HS-27A (cell line): Measurements from ENCODE around the gene NSMCE4A.
"Not testable (repeated sequence)": the region's sequence is repeated elsewhere in the genome, so short reads cannot be mapped to it uniquely, and the experiment has no call there.

Source experiments
- DNase-seq: peaks from one replicate; pipeline ENCODE4 v3.0.0-alpha.2; 2012; ENCODE audit warnings: low read depth, missing footprints

The NSMCE4A gene

GRCh38 chr10:121974535-121975294 lies at the start of gene NSMCE4A:
Gene NSMCE4A, minus strand, starts transcription at chr10:121975217. Its CDS starts 52 bp downstream, at chr10:121975165.
- peak; percentile 15 for DNase-seq

DNA sequence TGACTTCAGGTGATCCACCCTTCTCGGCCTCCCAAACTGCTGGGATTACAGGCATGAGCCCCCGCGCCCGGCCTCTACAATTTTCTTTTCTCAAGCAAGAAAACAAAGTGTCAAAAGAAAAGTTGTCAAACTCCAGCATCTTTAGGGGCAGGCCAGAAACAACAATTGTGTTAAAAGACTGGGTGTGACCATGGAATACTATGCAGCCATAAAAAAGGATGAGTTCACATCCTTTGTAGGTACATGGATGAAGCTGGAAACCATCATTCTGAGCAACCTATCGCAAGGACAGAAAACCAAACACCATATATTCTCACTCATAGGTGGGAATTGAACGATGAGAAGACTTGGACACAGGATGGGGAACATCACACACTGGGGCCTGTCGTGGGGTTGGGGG lies 48.2 kb upstream of the NSMCE4A start:
- DNase-seq = not testable (repeated sequence)

GRCh38 chr10:122022276-122022675 lies 47.3 kb upstream of the NSMCE4A start:
- DNase-seq = no peak

DNA sequence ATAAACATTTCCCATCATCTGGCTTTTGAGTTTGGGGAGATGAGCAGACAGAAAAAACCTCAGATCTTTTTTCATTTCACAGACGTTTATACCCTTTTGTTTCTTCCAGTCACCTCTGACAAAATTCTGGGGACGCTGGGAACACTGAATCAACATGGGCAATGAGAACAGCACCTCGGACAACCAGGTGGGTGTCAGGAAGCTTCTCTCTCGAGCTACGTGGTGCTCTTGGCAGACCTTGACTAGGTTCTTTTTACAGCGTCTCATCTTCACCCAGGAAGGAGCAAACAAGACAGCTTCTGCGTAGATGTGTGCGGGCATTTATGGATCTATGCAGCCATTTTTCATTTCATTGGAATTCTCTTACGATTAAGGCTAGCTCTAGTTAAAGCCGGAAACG lies 46.8 kb upstream of the NSMCE4A start:
- DNase-seq = no peak

DNA sequence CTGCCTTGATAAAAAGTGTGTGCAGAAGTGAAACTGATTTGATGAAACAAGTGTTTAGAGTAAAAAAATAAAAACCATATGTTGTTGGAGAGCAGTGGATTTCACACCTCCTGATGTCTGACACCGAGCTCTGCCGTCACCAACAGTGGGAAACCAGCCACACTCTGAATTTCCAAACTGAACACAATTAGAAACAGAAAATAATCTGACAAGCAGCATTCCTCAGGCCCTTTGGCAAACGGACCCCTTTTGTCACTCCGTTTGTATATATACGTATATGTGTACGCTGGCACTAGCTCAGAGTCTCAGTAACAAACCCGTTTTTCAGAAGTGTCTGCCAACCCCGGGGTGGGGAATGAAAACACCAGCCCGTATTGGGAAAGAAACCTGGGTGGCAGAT lies 46.4 kb upstream of the NSMCE4A start:
- no peak for DNase-seq

GRCh38 chr10:122020226-122020625 lies 45.2 kb upstream of the NSMCE4A start:
- no peak for DNase-seq

DNA sequence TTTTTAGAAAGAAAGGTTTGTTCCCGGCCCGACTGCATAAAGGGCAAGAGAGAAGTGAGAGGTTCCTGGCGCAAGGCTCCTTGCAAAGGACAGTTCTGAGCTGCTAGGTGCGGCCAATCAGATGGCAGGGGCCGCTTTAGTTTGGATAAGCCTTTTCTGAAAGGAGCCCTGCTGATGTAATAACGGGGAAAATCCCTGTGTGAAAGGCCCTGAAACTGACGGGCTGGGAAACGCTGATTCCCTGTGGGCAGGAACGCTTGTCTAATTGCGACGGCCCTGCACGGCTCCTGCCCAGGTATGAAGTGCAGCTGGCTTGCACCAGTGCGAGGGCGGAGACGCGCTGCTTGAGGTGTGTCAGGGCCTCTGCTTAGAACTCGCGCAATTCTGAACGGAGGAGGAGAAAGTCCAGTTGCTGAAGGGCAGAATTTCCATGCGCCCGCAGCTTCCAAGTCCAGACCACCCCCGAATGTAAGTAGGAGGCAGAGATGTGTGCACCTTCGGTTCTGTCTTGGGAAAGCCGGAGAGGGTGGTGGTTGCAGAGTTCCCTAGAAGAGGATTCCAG lies 44.5 kb upstream of the NSMCE4A start:
- DNase-seq = no peak

- no peak for DNase-seq
These were observed 44.0 kb upstream of the NSMCE4A start for GRCh38 chr10:122018951-122019413.

DNA sequence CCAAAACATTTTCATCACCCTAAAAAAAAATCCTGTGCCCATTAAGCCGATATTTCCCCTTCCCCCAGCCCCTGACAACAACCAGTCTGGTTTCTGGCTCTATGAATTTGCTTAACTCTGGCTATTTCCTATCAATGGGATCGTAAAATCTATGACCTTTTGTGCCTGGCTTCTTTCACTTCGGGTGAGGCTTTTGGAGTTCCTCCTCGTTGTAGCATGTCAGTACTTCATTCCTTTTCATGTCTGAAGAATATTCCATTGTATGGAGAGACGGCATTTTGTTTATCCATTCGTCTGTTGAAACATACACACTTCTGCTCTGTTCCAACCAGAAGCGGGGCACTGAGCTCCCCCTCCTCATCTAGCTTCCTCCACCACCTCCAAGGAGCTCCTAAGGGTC lies 43.5 kb upstream of the NSMCE4A start:
- DNase-seq = no peak

DNA sequence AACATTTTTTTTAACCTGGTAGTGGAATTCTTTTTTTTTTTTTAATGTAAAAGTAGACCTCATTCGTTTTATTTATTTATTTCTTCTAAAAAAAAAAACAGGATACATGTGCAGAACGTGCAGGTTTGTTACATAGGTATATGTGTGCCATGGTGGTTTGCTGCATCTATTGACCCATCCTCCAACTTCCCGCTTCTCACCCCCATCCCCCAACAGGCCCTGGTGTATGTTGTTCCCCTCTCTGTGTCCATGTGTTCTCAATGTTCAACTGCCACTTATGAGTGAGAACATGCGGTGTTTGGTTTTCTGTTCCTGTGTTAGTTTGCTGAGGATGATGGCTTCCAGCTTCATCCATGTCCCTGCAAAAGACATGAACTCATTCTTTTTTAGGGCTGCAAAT lies 42.9 kb upstream of the NSMCE4A start:
- not testable (repeated sequence) for DNase-seq

DNA sequence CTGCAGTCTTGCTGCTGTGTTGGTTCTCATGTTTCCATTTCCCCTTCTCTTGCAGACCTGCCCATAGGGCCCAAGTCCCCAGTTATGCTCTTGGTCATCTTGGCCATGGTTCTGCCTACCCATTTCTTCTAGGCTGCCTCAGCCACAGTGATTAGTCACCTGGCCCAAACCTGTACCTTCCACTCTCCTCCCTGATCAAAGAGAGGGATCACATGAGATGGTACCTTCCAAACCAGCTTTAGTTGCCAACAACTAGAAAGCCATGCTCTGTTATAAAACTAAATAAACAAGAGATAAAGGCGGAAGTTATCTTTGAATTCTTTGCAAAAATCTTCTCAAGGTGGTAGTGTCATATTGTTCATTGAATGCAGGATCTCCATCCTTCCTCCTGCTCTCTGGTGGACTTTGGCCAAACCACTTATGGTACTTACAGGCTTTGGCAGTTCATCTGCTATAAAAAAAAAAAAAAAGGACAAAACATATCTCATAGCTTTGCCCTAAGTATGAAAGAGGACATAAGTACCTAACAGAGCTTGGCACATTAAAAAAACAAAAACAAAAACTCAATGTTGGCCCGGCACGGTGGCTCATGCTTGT lies 39.7 kb upstream of the NSMCE4A start:
- DNase-seq = no peak

DNA sequence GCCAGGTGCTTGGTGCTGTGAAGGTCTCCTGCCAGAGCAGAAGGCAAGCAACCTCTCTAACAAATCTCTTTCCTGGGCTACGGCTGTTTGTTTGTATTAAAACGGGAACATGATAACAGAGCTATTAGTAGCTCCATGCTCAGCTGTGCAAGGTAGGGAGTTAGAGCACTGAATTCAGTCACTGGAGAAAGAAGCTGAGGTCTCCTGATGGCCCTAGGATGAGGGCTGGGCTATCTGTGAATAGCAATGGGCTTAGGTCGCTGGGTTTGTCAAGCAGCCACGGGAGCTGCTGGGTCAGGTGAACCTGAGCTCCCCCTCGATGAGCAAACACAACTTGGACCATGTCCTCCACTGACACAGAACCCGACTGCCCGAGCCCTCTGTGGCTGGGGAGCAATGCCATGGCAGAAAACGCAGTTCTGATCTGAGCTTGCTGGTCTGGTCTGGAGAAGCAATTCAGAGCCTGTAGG lies 38.3 kb upstream of the NSMCE4A start:
- no peak for DNase-seq

DNA sequence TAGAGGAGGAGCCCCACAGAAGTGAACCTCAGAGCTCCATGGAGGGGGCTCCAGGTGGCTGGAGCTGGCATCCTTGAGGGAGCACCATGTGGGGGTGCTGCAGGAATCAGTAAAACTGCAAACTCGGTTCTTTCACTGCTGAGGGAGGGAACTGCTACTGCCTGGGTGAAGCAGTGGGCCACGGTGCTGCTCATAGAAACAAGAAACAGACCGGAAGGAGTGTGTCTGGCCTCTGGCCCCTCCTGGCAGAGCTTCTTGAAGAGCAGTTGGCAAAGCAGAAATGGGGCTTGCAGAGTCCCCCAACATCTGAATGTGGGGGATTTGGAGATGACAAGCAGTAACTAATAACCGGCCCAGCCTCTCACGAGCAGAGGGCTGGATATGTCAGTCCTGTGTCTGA lies 37.7 kb upstream of the NSMCE4A start:
- no peak for DNase-seq

- DNase-seq = no peak
These were observed 35.5 kb upstream of the NSMCE4A start for GRCh38 chr10:122010405-122011050.

- no peak for DNase-seq
These were observed 32.4 kb upstream of the NSMCE4A start for GRCh38 chr10:122007415-122007814.

DNA sequence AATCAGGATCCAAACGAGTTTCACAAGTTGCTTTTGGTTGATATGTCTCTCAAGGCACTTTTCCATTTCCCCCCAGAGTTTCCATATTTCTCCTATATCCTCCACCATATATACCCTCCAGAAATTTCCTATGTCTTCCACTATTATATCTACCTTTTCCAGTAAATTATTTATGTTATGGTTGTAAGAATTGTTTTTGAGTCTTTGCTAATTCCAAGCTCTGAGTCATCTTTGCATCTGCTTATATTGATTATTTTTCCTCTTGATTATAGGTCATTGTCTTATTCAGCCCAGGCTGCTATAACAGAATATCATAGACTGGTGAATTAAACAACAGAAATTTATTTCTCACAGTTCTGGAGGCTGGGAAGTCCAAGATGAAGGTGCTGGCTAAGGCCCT lies 26.7 kb upstream of the NSMCE4A start:
- DNase-seq = no peak

DNA sequence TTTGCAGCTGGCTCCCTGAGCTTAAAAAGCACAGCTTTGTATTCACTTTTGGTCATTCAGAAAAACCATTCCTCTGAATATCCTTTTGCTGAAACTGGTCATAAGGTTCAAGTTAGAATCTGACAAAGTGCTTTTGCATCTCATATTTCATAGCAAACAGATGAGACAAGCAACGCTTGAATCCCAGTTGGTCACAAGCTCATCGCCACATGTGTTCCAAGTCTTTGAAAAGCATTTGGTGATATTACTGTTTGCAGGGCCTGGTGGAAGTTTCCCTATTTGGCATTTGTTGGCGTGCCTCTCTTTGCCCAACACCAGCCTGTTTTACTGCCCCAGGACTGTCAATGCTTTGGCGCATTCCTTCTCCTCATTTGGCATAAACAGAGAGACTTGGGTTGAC lies 24.3 kb upstream of the NSMCE4A start:
- DNase-seq = no peak

DNA sequence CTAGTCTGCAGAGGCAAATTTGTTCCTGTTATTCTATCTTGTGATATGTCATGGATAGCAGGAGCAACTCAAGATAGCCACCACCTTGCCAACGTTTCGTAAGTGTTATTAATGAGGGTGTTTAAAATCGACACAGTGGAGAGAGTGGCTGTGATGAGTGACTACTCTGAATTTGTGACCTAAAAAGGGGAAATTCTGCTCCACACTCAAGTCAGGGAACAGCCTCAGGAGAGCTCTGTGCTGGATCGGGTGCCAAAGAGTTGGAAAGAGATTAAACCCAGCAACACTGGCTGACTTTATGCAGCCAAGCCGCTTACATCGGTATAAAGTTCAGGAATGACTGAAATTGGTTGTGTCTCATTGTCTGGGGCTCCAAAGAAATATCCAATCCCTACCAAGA lies 23.4 kb upstream of the NSMCE4A start:
- no peak for DNase-seq

DNA sequence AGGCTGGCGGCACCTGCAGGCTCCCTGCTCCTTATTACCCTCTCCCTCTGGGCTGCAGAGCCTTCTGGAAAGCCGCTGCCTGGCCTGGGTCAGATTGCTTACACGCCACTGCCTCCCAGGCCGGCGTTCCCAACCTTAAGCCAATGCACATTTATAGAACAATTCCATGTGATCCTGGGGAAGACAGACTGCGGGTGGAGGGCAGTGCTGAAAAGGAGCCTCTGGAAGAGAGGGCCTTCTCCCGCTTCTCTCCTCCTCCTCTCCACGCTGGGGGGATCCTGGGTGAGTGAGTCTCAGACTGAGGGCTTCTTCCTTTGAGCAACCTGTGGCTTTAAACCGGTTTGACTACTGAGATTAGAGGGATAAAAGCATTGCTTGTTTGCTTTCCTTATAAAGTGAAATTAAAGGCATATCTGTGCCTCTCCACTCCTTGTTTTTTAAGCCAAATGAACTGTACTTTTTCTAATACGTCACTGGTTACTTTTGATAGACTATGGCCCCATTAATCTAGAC lies 19.5 kb upstream of the NSMCE4A start:
- no peak for DNase-seq

DNA sequence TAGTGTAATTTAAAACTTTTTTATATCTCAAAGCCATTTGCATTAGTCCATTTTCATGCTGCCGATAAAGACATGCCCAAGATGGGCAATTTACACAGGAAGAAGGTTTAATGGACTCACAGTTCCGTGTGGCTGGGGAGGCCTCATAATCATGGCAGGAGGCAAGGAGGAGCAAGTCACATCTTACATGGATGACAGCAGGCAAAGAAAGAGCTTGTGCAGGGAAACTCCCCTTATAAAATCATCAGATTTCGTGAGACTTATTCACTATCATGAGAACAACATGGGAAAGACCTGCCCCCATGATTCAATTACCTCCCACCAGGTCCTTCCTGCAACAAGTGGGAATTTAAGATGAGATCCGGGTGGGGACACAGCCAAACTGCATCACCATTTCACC lies 16.7 kb upstream of the NSMCE4A start:
- DNase-seq = not testable (repeated sequence)

- no peak for DNase-seq
These were observed 15.1 kb upstream of the NSMCE4A start for GRCh38 chr10:121990015-121990677.
